ENCODE measurements around the gene SH2D3C. TPM values are rescaled to one million over a fixed set of nuclear protein-coding genes. Genes with fewer than 3 reads are reported as not detected.
A peak's percentile ranks its signal among the peaks of the same experiment; 100 is the strongest.

SH2D3C gene
- total and polyA plus RNA-seq, 9 of the 15 experiments (the other 6 are each of a cell fraction or from before 2014, with no cell fraction given), result 0.03 to 1.2 (median 0.22) TPM; not detected in 1

DNA sequence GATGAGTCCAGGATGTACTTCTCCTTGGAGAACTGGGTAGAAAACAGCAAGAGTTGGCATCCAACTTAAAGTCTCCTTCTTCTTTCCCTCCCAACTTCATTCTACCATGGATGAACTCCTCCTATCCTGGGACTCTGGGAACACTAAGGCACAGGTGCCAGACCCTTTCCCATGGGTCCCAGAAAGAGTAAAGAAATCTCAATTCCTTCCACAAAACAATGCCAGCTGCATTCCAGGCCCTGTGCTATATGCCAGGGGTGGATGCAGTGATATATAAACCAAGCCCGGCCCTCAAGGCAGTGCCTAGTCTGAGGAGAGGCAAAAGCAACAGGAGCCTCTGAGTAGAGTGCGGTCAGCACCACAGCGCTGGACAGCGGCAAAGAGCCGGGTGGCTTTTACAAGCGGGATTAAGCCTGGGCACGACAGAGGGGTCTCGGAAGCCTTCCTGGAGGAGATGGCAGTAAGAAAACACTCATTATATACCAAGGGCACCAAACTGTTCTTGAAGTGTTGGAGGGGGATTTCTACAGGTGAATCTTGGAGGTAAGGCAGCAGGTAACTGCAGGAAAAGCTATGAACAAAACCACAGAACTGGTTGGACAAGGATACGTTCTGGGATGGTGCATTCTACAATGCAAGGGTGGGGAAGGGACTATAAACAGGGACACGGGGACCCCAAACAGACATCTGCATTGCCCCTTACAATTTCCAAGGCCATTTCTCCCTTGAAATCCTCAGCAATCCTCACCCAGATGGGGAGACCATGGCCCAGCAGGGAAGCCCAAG lies 27.0 kb downstream of the SH2D3C start:
- no TSS peak for BruUV-seq (replicated peaks)
- no peaks in the 10 kb centered on the region for H3K9me1 ChIP-seq (ENCODE audit: control insufficient read depth, insufficient read depth, low read length)
- H3K79me2 ChIP-seq (ENCODE audit: control insufficient read depth, insufficient read depth, low read length), result no peaks in the 10 kb centered on the region
- no peak overlapping the region for H3K4me3 ChIP-seq
- H3K36me3 ChIP-seq (ENCODE audit: control insufficient read depth, insufficient read depth, low read length), result no peaks in the 10 kb centered on the region
- H3K9me3 ChIP-seq (replicated peaks; ENCODE audit: control insufficient read depth, insufficient read depth, low read depth, low read length), result no peaks in the 10 kb centered on the region
- peak; percentile 80 for FAIRE-seq
- in situ Hi-C loops (cut with MboI) (loop anchor here (25.0 kb wide), 1 partner anchor 611 kb away; the partner anchor contains the start of gene URM1), intact Hi-C loops (cut with micrococcal nuclease) (no loop called here)
- peaks cover 11 to 61% of the 10 kb centered on the region in 2 experiments; a peak in 3 of 5 replicates for H3K27me3 ChIP-seq (ENCODE audit: control insufficient read depth in 2 of 2, insufficient read depth in 2 of 2, low read length in 2 of 2)
- peak; percentile 51 to 60 (median 54) for DNase-seq (ENCODE audit: extremely low read depth in 1 of 4, low spot score in 3 of 4)
- no peak overlapping the region for H3K4me2 ChIP-seq (ENCODE audit: insufficient read depth, low read length)
- no peak overlapping the region for H3K9ac ChIP-seq (ENCODE audit: insufficient read depth in 1 of 2, low read depth in 2 of 2, low read length in 2 of 2)
- 12% methylated on average over 10 of the region's 10 CpGs for WGBS (ENCODE audit: insufficient coverage, low coverage, missing lambda C conversion rate)
- no peak overlapping the region for H3K27ac ChIP-seq (ENCODE audit: extremely low read depth, low read depth, low read length)
- peaks cover 23% of the 10 kb centered on the region for H4K20me1 ChIP-seq (replicated peaks; ENCODE audit: control insufficient read depth, insufficient read depth, low read length)
- no peak overlapping the region for H2AFZ ChIP-seq (ENCODE audit: low read depth, low read length)
- ChIA-PET POLR2A (no interaction called here), CTCF (ENCODE audit: low intra/inter-chr PET ratio) (no interaction called here)
- H3K4me1 ChIP-seq (replicated peaks in 1 of 2; ENCODE audit: control insufficient read depth in 2 of 2, insufficient read depth in 2 of 2, low read length in 2 of 2), result peaks cover 0 to 25% of the 10 kb centered on the region in 2 experiments; a peak in 2 of 5 replicates
- peak; percentile 71 for ATAC-seq
- no peak for TF ChIP-seq RCOR1 (IDR thresholded peaks at IDR 0.05; ENCODE audit: borderline replicate concordance in 1 of 2, low read depth in 2 of 2, low read length in 2 of 2)
- TF ChIP-seq ZBTB12 (CRISPR knock-in tag; IDR thresholded peaks at IDR 0.05), result no peak
- TF ChIP-seq RFX1 (IDR thresholded peaks at IDR 0.05), result no peak
- TF ChIP-seq XRCC3 (IDR thresholded peaks at IDR 0.05), result no peak
- TF ChIP-seq CAMTA2 (CRISPR knock-in tag; conservative IDR thresholded peaks at IDR 0.05), result no peak
- no peak for TF ChIP-seq RBBP5 (IDR thresholded peaks at IDR 0.05; ENCODE audit: borderline replicate concordance, insufficient read depth, low read length, poor library complexity, severe bottlenecking)
- peak; percentile 33; the same call in 1 of the 2 replicates for TF ChIP-seq HDAC2 (IDR thresholded peaks at IDR 0.05)
- peak; percentile 99 for TF ChIP-seq REST (IDR thresholded peaks at IDR 0.05; ENCODE audit: borderline replicate concordance)
- peak; percentile 97 for TF ChIP-seq REST (CRISPR knock-in tag; IDR thresholded peaks at IDR 0.05; ENCODE audit: low read depth)
- TF ChIP-seq ZNF41 (CRISPR knock-in tag; conservative IDR thresholded peaks at IDR 0.05), result no peak
- no peak for TF ChIP-seq POLR2G (IDR thresholded peaks at IDR 0.05; ENCODE audit: low read depth, low read length)
- TF ChIP-seq BCOR (IDR thresholded peaks at IDR 0.05), result no peak
- TF ChIP-seq HEY1 (CRISPR knock-in tag; IDR thresholded peaks at IDR 0.05; ENCODE audit: borderline replicate concordance), result no peak
- 0 out of 2 replicates have a peak, but pooled peaks have one; percentile 30 for TF ChIP-seq ZNF263 (CRISPR knock-in tag; IDR thresholded peaks at IDR 0.05; ENCODE audit: borderline replicate concordance)

All from K562 (cell line).